Peyer's patch (tissue), 4 donors: ENCODE data around the gene ZNF362. TPM values are rescaled to one million over a fixed set of nuclear protein-coding genes. Genes with fewer than 3 reads are reported as not detected.

Experiments
- DNase-seq, 3 donors: peaks; one replicate each; pipeline ENCODE4 v3.0.0-alpha.2; 2017 to 2019
- H3K27ac ChIP-seq, 4 donors: fragments of 200-600 bp; sonication (generic); one replicate each; pipeline ENCODE4 v1.5.1; 2016 to 2019
- H3K27me3 ChIP-seq, 2 donors: fragments of 200-600 bp; sonication (generic); one replicate each; pipeline ENCODE4 v1.5.1; 2019
- H3K36me3 ChIP-seq, 3 donors: fragments of 200-600 bp; sonication (generic); one replicate each; pipeline ENCODE4 v1.5.1; 2016 to 2019
- H3K4me1 ChIP-seq, 4 donors: fragments of 200-600 bp; sonication (generic); one replicate each; pipeline ENCODE4 v1.5.1; 2016 to 2019
- H3K4me3 ChIP-seq, 4 donors: fragments of 200-600 bp; sonication (generic); 1 replicate in 3 of 4; 2 replicates in 1 of 4; pipeline ENCODE4 v1.5.1; 2016 to 2019; ENCODE audit warnings: mild to moderate bottlenecking in 1 of 4
- H3K9me3 ChIP-seq, 4 donors: fragments of 200-600 bp; sonication (generic); one replicate each; pipeline ENCODE4 v1.5.1; 2016 to 2019; ENCODE audit warnings: mild to moderate bottlenecking in 1 of 4
- CTCF ChIP-seq, 6 experiments: fragments of 450-650 bp in 4 of 6; fragments of 200-600 bp in 2 of 6; sonication (generic) in 1 of 6; IDR thresholded peaks; one replicate each; pipeline ENCODE4 v1.5.1; 2017 to 2019; ENCODE audit warnings: antibody characterized with exemption in 6 of 6, mild to moderate bottlenecking in 3 of 6, moderate library complexity in 1 of 6
- POLR2A ChIP-seq, 2 donors: fragments of 450-650 bp; IDR thresholded peaks; one replicate each; pipeline ENCODE4 v1.5.1; 2017; ENCODE audit warnings: antibody characterized with exemption in 2 of 2, mild to moderate bottlenecking in 2 of 2, moderate library complexity in 2 of 2
- total RNA-seq, 4 donors: library from RNA; depleted of rRNA; stranded (reverse); fragments of >200 nt; gene quantifications; one replicate each; pipeline ENCODE4 v1.1.0, GENCODE V29; 2016

Gene ZNF362
- total RNA-seq, 4 donors from 2014 or later: 5.9 to 28.9 (median 8.8) TPM

GRCh38 chr1:33277488-33278084 lies 21.3 kb downstream of the ZNF362 start:
- H3K4me3 ChIP-seq: no peak overlapping the region
- DNase-seq: peak in 1 of 3 donors; percentile 22
- H3K27me3 ChIP-seq: no peaks in the 10 kb centered on the region
- peaks cover 0 to 45% (median 0%) of the 10 kb centered on the region in 3 donors for H3K36me3 ChIP-seq
- no peak overlapping the region for H3K27ac ChIP-seq
- no peaks in the 10 kb centered on the region for H3K4me1 ChIP-seq
- H3K9me3 ChIP-seq: no peaks in the 10 kb centered on the region
- TF ChIP-seq CTCF (IDR thresholded peaks at IDR 0.05) (no peak), POLR2A (IDR thresholded peaks at IDR 0.05) (no peak)

GRCh38 chr1:33280091-33280661 lies 23.9 kb downstream of the ZNF362 start:
- peaks cover 0 to 51% (median 0%) of the 10 kb centered on the region in 3 donors for H3K36me3 ChIP-seq
- H3K4me1 ChIP-seq: no peaks in the 10 kb centered on the region
- DNase-seq: peak in 2 of 3 donors; percentile 43 to 46
- H3K27me3 ChIP-seq: no peaks in the 10 kb centered on the region
- H3K27ac ChIP-seq: no peak overlapping the region
- H3K4me3 ChIP-seq: no peak overlapping the region
- TF ChIP-seq CTCF (IDR thresholded peaks at IDR 0.05) (no peak), POLR2A (IDR thresholded peaks at IDR 0.05) (no peak)
- H3K9me3 ChIP-seq: no peaks in the 10 kb centered on the region

- H3K4me1 ChIP-seq: peaks cover 0 to 3% (median 0%) of the 10 kb centered on the region in 4 donors
- no peaks in the 10 kb centered on the region for H3K9me3 ChIP-seq
- DNase-seq: peak in 2 of 3 donors; percentile 32 to 34
- peaks cover 0 to 46% (median 0%) of the 10 kb centered on the region in 3 donors for H3K36me3 ChIP-seq
- no peak overlapping the region for H3K4me3 ChIP-seq
- no peaks in the 10 kb centered on the region for H3K27me3 ChIP-seq
- TF ChIP-seq CTCF (IDR thresholded peaks at IDR 0.05) (no peak), POLR2A (IDR thresholded peaks at IDR 0.05) (no peak)
- H3K27ac ChIP-seq: no peak overlapping the region
Measured at GRCh38 chr1:33281554-33282303, 25.4 kb downstream of the ZNF362 start.

GRCh38 chr1:33282791-33283190 lies 26.5 kb downstream of the ZNF362 start:
- Histone ChIP-seq H3K27ac (no peak overlapping the region), H3K36me3 (peaks cover 0 to 37% (median 0%) of the 10 kb centered on the region in 3 donors), H3K4me1 (peaks cover 0 to 3% (median 0%) of the 10 kb centered on the region in 4 donors), H3K27me3 (no peaks in the 10 kb centered on the region), H3K9me3 (no peaks in the 10 kb centered on the region), H3K4me3 (no peak overlapping the region)
- DNase-seq: no peak
- no peak for TF ChIP-seq CTCF (IDR thresholded peaks at IDR 0.05)
- TF ChIP-seq POLR2A (IDR thresholded peaks at IDR 0.05): no peak

GRCh38 chr1:33284049-33284448 lies 27.8 kb downstream of the ZNF362 start:
- DNase-seq: peak in 1 of 3 donors; percentile 9
- Histone ChIP-seq H3K36me3 (peaks cover 0 to 37% (median 0%) of the 10 kb centered on the region in 3 donors), H3K4me3 (no peak overlapping the region), H3K9me3 (no peaks in the 10 kb centered on the region), H3K27ac (no peak overlapping the region), H3K27me3 (no peaks in the 10 kb centered on the region), H3K4me1 (peaks cover 0 to 3% (median 0%) of the 10 kb centered on the region in 4 donors)
- TF ChIP-seq CTCF (IDR thresholded peaks at IDR 0.05) (no peak), POLR2A (IDR thresholded peaks at IDR 0.05) (no peak)
